ENCODE results near the gene MCTP1.

DNA sequence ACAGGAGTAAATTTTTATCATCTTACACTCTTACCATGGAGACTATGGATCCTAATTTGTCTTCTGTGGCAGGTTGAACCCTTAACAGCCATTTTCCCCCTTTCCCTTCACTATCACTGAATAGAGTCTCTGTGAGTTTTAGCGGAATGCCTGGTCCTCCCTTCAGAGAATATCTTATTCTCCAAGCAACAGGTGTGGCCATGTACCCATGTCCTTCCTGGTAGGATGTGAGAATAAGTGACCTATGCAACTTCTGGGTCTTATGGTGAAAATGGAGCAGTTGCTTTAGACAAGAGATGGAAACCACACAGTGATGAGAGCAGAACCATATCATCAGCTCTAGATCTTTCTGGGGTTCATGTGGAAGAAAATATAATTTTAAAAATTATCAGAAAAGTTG lies 312.6 kb downstream of the MCTP1 start:
- TF ChIP-seq, protein P1, sequence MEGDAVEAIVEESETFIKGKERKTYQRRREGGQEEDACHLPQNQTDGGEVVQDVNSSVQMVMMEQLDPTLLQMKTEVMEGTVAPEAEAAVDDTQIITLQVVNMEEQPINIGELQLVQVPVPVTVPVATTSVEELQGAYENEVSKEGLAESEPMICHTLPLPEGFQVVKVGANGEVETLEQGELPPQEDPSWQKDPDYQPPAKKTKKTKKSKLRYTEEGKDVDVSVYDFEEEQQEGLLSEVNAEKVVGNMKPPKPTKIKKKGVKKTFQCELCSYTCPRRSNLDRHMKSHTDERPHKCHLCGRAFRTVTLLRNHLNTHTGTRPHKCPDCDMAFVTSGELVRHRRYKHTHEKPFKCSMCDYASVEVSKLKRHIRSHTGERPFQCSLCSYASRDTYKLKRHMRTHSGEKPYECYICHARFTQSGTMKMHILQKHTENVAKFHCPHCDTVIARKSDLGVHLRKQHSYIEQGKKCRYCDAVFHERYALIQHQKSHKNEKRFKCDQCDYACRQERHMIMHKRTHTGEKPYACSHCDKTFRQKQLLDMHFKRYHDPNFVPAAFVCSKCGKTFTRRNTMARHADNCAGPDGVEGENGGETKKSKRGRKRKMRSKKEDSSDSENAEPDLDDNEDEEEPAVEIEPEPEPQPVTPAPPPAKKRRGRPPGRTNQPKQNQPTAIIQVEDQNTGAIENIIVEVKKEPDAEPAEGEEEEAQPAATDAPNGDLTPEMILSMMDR (conservative IDR thresholded peaks at IDR 0.05; ENCODE audit: low read length) = no peak
- TF ChIP-seq EZH2phosphoT487 (IDR thresholded peaks at IDR 0.05; ENCODE audit: borderline replicate concordance) = no peak
